DND-41 (cell line): ENCODE data around the gene NLRC3.

Experiments
- ATAC-seq: fragments of 200-7000 bp; cut with Tn5 transposase; 3 replicates; pipeline ENCODE4 v1.9.1; 2021; ENCODE audit warnings: low read depth; ENCODE audit not compliant: insufficient read depth
- DNase-seq: peaks from one replicate; pipeline ENCODE4 v3.0.0-alpha.2; 2020
- H2AFZ ChIP-seq: 2 replicates; pipeline ENCODE4 v1.6.0; 2012; ENCODE audit warnings: low read depth, low read length
- H3K27ac ChIP-seq: 2 replicates; pipeline ENCODE4 v1.5.1; 2012; ENCODE audit warnings: low read length, inconsistent platforms
- H3K27me3 ChIP-seq: fragments of 200-600 bp; sonication (generic); 2 replicates; pipeline ENCODE4 v1.6.0; 2012; ENCODE audit warnings: low read length, mild to moderate bottlenecking, inconsistent platforms; ENCODE audit not compliant: insufficient read depth, poor library complexity
- H3K36me3 ChIP-seq: 2 replicates; pipeline ENCODE4 v1.5.1; 2012; ENCODE audit warnings: low read length, inconsistent platforms; ENCODE audit not compliant: insufficient read depth
- H3K4me1 ChIP-seq: 2 replicates; pipeline ENCODE4 v1.5.1; 2012; ENCODE audit warnings: mild to moderate bottlenecking, low read length; ENCODE audit not compliant: insufficient read depth
- H3K4me2 ChIP-seq: 2 replicates; pipeline ENCODE4 v1.6.0; 2012; ENCODE audit warnings: mild to moderate bottlenecking, moderate library complexity, low read length, inconsistent platforms; ENCODE audit not compliant: insufficient read depth
- H3K4me3 ChIP-seq, 2 experiments: fragments of 200-600 bp in 1 of 2; shearing (Covaris generic) in 1 of 2; 2 replicates each; pipeline ENCODE4 v1.5.1; 2012 to 2016; ENCODE audit warnings: inconsistent platforms in 2 of 2, low read length in 2 of 2, mild to moderate bottlenecking in 2 of 2, low read depth in 1 of 2, moderate library complexity in 1 of 2
- H3K79me2 ChIP-seq: 2 replicates; pipeline ENCODE4 v1.6.0; 2012; ENCODE audit warnings: low read length, inconsistent platforms; ENCODE audit not compliant: insufficient read depth
- H3K9ac ChIP-seq: 2 replicates; pipeline ENCODE4 v1.6.0; 2012; ENCODE audit warnings: low read depth, mild to moderate bottlenecking, inconsistent platforms, low read length, moderate library complexity
- H3K9me3 ChIP-seq: 2 replicates; pipeline ENCODE4 v1.5.1; 2012; ENCODE audit warnings: low read length, moderate library complexity, mild to moderate bottlenecking, inconsistent platforms; ENCODE audit not compliant: insufficient read depth, severe bottlenecking
- H4K20me1 ChIP-seq: 2 replicates; pipeline ENCODE4 v1.6.0; 2012; ENCODE audit warnings: low read length; ENCODE audit not compliant: insufficient read depth
- EZH2 ChIP-seq: IDR thresholded peaks from 3 replicates; pipeline ENCODE4 v1.6.1; 2012; ENCODE audit warnings: borderline replicate concordance, low read depth, mild to moderate bottlenecking, moderate library complexity, low read length, inconsistent platforms; ENCODE audit not compliant: severe bottlenecking
- TF ChIP-seq, protein P1 (sequence below): IDR thresholded peaks from 2 replicates; pipeline ENCODE4 v1.5.1; 2012; ENCODE audit warnings: borderline replicate concordance, low read length, moderate library complexity, mild to moderate bottlenecking; ENCODE audit not compliant: poor library complexity, severe bottlenecking; ENCODE audit errors: extremely low read depth

Gene NLRC3

DNA sequence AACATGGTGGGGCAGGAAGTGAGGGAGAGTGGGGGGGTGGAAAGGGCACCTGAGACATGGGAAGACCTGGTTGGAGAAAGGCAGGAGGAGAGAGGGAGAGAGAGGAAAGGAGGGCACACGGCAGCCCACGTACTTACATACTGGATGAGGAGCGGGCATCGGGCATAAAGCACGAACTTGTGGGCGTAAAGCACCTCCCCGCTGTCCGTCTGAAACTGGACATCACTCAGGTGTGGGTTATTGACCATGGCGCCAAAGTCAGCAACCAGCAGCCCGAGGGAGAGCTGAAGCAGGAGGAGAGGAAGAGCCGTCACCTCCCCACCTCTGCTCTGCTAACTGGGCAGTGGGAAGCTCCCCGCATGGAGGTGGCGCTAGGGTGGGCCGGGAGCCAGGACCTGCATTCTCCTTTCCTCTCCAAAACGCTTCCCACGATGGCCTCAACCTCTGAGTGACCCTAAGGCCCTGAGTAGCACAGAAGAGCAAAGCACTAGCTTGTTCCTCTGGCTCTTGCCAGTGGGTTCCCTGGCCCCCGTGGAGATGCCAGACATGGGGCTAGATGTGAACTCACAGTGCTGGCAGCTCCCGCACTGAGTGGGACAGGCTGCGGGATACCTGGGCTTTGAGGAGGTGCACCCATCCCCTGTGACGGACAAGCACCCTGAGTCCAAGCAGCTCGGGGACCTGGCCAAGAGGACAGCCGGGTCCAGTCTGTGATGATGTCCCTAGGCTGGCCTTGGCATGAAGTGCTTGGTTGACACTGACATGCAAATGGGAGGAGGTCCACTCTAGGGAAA lies 17.3 kb upstream of the NLRC3 start:
- no peak for ATAC-seq
- Histone ChIP-seq H3K4me3 (no peak overlapping the region), H3K9ac (no peak overlapping the region), H3K27ac (no peak overlapping the region), H3K79me2 (no peaks in the 10 kb centered on the region), H4K20me1 (no peaks in the 10 kb centered on the region), H3K36me3 (peaks cover 31% of the 10 kb centered on the region), H2AFZ (no peak overlapping the region), H3K4me2 (no peak overlapping the region), H3K4me1 (no peaks in the 10 kb centered on the region), H3K9me3 (no peaks in the 10 kb centered on the region), H3K27me3 (no peaks in the 10 kb centered on the region)
- TF ChIP-seq, protein P1, sequence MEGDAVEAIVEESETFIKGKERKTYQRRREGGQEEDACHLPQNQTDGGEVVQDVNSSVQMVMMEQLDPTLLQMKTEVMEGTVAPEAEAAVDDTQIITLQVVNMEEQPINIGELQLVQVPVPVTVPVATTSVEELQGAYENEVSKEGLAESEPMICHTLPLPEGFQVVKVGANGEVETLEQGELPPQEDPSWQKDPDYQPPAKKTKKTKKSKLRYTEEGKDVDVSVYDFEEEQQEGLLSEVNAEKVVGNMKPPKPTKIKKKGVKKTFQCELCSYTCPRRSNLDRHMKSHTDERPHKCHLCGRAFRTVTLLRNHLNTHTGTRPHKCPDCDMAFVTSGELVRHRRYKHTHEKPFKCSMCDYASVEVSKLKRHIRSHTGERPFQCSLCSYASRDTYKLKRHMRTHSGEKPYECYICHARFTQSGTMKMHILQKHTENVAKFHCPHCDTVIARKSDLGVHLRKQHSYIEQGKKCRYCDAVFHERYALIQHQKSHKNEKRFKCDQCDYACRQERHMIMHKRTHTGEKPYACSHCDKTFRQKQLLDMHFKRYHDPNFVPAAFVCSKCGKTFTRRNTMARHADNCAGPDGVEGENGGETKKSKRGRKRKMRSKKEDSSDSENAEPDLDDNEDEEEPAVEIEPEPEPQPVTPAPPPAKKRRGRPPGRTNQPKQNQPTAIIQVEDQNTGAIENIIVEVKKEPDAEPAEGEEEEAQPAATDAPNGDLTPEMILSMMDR: no peak
- no peak for TF ChIP-seq EZH2
- DNase-seq: no peak

DNA sequence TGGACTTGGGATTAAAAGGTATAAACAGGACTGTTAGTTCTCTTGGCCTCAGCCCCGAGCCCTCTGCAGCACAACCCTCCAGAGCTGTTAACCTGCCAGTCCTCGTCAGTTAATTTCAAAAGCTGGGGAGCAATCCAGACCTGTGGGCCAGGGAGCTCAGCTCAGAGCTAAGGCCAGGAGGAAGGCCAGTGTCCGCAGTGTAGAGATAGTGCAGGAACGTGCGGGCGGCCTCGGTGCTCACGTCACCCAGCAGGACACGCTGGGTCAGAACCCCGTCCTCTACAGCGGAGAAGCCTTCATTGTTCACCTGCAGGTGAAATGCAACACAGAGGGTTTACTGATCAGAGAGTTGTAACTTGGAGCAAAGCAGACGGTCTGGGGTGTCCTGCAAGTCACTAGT lies 15.4 kb upstream of the NLRC3 start:
- Histone ChIP-seq H3K9me3 (no peaks in the 10 kb centered on the region), H3K27me3 (no peaks in the 10 kb centered on the region), H3K79me2 (no peaks in the 10 kb centered on the region), H3K4me3 (no peak overlapping the region), H3K9ac (no peak overlapping the region), H2AFZ (no peak overlapping the region), H3K4me1 (no peaks in the 10 kb centered on the region), H3K27ac (no peak overlapping the region), H3K36me3 (peaks cover 37% of the 10 kb centered on the region), H3K4me2 (no peak overlapping the region), H4K20me1 (no peaks in the 10 kb centered on the region)
- no peak for DNase-seq
- no peak for ATAC-seq
- no peak for TF ChIP-seq EZH2
- TF ChIP-seq, protein P1: no peak

DNA sequence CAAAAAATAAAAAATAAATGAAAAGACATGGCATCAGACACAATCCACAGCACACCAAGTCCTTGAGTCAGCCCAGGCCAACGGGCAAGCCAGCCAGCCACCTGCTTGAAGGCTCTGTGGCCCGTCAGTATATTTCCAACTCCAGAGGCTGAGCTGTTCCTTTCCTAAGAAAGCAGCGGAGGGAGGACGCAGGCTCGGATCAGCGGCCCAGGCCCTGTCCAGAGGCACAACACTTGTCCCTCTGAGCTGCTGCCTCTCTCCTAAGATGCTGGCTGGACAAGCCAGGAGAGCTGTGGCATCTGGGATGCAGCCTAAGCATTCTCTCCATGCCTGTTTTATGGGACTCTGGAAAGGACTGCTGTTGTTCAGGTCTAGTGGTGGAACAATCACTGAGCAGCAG lies 14.8 kb upstream of the NLRC3 start:
- Histone ChIP-seq H3K9ac (no peak overlapping the region), H3K36me3 (peaks cover 34% of the 10 kb centered on the region), H3K79me2 (no peaks in the 10 kb centered on the region), H3K27me3 (no peaks in the 10 kb centered on the region), H4K20me1 (no peaks in the 10 kb centered on the region), H3K27ac (no peak overlapping the region), H3K4me2 (no peak overlapping the region), H2AFZ (no peak overlapping the region), H3K9me3 (no peaks in the 10 kb centered on the region), H3K4me3 (no peak overlapping the region), H3K4me1 (no peaks in the 10 kb centered on the region)
- TF ChIP-seq, protein P1: no peak
- no peak for TF ChIP-seq EZH2
- no peak for ATAC-seq
- no peak for DNase-seq
